HUDEP-2 (cell line): Measurements from ENCODE around the gene RTP5.
"Not testable (repeated sequence)": the region's sequence is repeated elsewhere in the genome, so short reads cannot be mapped to it uniquely, and the experiment has no call there.

Experiments
- DNase-seq, 76 experiments: peaks; one replicate each; lab custom pipeline; 2025; ENCODE audit not compliant: unreplicated experiment in 76 of 76; lab: John Stamatoyannopoulos, UW

RTP5 gene

DNA sequence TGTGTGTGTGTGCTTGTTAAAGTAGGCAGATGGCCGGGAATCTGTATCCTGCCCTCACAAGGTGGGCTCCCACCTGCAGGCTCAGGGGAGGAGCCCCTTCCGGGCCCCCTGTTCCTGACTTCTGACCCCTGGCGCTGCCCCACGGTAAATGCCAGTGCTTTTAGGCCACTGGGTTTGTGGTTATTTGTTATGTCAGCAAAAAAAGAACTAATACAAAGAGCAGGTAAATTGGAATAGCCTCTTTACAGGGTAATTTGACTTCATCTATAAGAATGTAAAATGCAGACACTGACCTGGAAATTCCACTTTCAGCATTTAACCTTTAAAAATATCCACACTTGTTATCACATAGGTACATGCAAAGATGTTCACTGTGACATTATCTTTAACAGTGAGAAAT, 44.2 kb downstream of the RTP5 start:
- DNase-seq, result no peak

DNA sequence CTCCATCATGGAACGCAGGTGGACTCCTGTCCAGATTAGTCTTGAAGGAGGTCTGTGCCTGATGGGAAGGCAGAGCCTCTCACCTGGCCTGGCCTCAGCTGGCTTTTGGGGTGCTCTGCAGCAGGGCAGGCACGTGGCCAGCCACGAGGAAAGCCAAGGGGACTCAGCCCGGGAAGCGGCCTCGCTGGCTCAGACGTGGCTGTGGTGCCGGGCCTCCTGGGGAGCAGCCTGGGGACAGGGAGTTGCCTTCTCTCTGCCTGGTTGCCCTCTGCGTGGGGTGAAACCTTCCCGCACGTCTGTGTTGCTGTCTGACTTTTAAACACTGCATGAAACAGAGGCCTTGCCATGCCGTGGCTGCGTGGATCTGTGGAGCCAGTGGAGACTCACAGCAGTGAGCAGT, 45.0 kb downstream of the RTP5 start:
- no peak for DNase-seq

DNA sequence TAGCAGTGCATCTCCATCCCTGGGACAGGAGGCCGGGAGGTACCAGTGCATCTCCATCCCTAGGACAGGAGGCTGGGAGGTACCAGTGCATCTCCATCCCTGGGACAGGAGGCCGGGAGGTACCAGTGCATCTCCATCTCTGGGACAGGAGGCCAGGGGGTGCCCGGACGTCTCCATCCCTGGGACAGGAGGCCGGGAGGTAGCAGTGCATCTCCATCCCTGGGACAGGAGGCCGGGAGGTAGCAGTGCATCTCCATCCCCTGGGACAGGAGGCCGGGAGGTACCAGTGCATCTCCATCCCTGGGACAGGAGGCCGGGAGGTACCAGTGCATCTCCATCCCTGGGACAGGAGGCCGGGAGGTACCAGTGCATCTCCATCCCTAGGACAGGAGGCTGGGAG, 52.1 kb downstream of the RTP5 start:
- DNase-seq, result not testable (repeated sequence)

DNA sequence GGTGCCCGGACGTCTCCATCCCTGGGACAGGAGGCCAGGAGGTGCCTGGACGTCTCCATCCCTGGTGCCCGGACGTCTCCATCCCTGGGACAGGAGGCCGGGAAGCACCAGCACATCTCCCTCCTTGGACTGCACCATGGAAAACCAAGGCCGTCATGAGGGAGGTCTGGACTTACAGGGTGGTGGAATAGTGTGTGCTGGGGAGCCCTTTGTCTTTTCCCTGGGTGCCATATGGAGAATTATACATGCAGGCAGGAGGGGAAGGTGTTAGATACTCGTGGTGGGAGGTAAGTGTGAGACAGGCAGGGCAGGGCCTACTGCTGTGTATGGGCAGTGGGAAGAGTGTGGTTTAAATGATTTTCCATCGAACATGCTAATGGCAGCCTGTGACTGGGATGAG, 52.9 kb downstream of the RTP5 start:
- no peak for DNase-seq

DNA sequence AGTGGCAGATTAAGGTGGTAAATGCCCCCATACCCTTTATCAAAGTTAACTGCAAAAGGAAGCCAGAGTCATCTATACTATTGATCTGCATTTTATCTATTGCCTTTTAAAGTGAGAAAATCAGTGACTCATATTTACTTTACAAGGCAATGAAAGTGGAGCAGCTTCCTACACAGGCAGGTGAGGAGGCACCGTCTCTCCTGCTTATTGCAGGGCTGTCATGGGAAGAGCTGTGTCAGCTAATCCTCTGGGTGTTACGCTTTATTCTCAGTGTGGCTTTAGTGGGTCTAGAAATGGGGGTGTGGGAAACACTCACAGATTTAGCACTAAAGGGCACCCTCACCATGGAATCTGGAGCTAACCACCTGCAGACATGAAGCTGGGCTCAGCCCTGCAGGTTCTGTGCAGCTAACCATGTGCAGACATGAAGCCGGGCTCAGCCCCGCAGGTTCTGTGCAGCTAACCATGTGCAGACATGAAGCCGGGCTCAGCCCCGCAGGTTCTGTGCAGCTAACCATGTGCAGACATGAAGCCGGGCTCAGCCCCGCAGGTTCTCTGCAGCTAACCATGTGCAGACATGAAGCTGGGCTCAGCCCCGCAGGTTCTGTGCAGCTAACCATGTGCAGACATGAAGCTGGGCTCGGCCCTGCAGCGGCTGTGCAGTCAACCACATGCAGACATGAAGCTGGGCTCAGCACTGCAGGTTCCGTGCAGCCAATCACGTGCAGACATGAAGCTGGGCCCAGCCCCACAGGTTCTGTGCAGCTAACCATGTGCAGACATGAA, 53.5 kb downstream of the RTP5 start:
- not testable (repeated sequence) for DNase-seq
